ENCODE results near the gene TMPRSS9.
"Not testable (repeated sequence)": the region's sequence is repeated elsewhere in the genome, so short reads cannot be mapped to it uniquely, and the experiment has no call there.

The TMPRSS9 gene

DNA sequence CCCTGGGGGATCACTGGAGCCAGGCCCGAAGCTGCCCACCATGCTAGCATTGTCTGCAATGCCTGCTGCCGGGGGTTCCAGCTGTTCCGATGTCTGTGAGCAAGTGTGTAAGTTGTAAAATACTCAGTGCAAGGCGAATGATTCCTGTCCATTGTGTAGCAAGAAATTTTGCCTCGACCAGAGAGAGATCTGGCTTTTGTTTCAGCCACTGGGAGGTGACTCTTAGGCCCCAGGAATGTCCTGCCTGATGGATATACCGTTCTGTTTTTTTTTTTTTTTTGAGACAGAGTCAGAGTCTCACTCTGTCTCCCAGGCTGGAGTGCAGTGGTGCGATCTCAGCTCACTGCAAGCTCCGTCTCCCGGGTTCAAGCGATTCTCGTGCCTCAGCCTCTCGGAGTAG lies 108.5 kb downstream of the TMPRSS9 start:
- DNase-seq, result no peak

DNA sequence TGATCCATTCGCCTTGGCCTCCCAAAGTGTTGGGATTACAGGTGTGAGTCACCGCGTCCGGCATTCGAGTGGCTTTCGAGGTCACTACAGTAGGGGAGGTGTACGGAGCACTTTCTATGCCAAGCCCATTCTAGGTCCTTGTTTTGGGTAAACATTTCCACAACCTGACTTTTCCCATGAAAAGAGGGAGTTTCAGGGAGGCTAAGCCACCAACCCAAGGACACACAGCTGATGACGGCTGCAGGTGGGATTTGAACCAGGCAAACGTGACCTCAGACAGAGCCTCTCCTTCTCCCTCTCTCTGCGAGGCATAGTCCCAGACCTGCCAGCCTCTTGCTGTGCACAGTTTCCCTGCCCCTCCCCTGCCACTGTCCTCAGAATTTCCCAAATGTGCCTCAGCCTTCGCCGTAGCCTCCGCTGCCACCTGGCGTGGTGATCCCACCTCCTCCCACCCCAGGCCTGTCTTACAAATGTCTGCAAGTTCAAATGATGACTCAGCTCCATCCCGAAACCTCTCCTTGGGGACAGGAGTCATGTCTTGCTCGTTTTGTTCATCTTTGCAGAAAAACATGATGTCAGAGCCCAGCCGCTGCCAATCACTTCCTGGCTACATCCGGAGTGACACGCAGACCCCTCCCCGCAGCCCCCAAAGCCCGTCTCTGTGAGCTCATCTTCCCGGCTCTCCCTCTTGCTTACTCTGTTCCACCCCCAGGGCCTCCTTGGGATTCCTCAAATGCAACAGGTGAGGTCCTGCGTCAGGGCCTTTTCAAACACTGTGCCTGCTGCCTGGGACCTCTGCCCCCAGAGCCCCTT lies 109.2 kb downstream of the TMPRSS9 start:
- DNase-seq, result peak; percentile 72

DNA sequence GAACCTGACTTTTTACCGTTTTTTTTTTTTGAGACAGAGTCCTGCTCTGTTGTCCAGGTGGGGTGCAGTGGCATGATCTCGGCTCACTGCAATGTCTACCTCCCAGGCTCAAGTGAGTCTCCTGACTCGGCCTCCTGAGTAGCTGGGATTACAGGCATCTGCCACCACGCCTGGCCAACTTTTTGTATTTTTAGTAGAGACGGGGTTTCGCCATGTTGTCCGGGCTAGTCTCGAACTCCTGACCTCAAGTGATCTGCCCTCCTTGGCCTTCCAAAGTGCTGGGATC lies 109.8 kb downstream of the TMPRSS9 start:
- DNase-seq, result not testable (repeated sequence)

DNA sequence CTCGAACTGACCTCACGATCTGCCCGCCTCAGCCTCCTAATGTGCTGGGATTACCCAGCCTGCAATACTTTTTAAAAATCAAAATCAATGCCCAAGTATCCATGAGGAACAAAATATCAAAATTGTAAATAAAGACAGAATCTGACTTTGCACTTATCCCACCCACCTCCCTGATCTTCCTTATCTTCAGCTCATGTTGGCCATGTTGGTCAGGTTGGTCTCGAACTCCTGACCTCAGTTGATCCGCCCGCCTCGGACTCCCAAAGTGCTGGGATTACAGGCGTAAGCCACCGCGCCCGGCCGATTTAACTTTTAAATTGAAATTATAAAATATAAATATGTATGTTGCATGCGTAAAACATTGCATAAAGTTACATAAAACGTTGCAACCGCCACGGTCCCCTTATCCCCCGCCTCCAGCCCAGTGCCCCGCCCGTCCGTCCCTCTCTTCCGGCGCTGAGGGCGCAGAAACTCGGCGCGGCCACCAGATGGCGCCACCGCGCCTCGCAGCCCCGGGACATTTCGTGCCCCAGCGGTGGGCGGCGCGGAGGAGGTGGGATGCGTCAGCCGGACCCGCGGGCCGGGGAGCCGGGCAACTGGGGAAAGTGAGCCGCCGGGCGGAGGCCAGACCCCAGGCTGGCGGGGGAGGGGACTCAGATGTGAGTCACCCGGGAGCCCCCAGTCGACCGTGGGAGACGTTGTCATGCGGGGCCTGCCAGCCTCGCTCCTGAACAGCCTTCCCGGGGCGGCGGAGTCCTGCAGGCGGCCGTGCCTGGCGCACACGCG lies 114.4 kb downstream of the TMPRSS9 start:
- DNase-seq, result peak; percentile 95

DNA sequence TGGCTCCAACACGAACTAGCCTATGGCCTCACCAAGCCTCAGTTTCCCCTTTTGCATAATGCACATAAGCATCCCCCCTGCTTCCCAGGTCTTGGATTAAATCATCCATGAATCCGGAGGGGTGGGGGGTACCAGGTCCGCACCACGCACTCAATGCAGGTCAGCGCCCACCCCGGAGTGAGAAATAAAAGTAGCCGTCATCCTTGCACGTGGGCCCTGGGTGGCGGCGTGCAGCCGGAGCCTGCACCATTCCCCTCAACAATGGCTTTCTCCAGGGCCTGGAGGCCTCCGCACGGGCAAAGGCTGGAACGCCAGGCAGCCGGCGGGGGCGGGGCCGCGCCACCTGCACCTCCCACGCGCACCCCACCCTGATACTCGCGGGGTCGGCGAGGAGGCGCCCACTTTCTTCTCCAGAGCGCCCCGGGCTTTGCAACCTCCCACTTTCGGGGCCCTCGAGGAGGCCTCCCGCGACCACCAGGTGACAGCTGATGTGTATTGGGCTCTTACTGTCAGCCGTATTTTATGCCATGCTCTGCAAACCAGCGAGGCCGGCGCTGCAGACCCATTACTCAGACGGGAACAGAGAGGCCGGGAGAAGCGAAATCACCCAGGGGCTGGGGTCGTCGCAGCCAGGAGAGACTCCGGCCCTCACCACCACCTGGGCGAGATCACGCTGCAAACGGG lies 115.1 kb downstream of the TMPRSS9 start:
- DNase-seq, result peak; percentile 81

Measured in stimulated activated CD8-positive, alpha-beta memory T cell treated with anti-CD3 and anti-CD28 coated beads, Interleukin-4, amount 100 ng/mL, for 48 hours (primary cell).